ENCODE results near the gene ZNF292. TPM values are rescaled to one million over a fixed set of nuclear protein-coding genes. Genes with fewer than 3 reads are reported as not detected.
A peak's percentile ranks its signal among the peaks of the same experiment; 100 is the strongest.
"Not testable (repeated sequence)": the region's sequence is repeated elsewhere in the genome, so short reads cannot be mapped to it uniquely, and the experiment has no call there.

The ZNF292 gene
- total RNA-seq: 10 to 100 TPM; 42.6 to 45.9 TPM

GRCh38 chr6:87154993-87155841 is at the start of gene ZNF292:
Gene ZNF292 (plus strand): TSS chr6:87155565. CDS start chr6:87155592, 27 bp downstream.
- DNase-seq: peak; percentile 98
- Mint-ChIP-seq H3K9me3 (no peaks in the 10 kb centered on the region), H3K4me3 (peak within 1 kb of the TSS; percentile 83), H3K27me3 (peaks cover 4% of the 10 kb centered on the region), H3K4me1 (peaks cover 35% of the 10 kb centered on the region), H3K27ac (peak within 1 kb of the TSS; percentile 95), H3K36me3 (peaks cover 25% of the 10 kb centered on the region)

DNA sequence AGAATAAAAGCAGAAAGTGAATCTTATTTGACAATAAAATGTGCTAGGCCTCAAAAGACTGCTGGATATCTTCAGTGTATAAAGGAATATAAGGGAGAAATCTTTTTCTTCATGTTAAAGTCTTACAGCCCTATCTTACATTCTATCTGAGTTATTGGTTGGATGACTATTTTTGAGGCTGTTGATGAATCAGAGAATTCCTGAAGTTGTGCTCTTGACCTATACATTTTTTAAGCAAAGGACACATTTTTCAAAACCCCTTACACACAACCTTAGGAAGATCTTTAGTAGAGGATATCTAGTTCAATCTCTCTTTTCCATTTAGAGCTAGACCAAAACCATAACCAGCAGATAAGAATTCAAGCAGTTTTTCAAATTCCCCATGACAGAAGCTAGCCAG is 49.5 kb upstream of the ZNF292 start:
- Mint-ChIP-seq H3K4me1 (no peaks in the 10 kb centered on the region), H3K4me3 (no peak overlapping the region), H3K27me3 (peaks cover 5% of the 10 kb centered on the region), H3K27ac (no peak overlapping the region), H3K9me3 (no peaks in the 10 kb centered on the region), H3K36me3 (no peaks in the 10 kb centered on the region)
- DNase-seq: no peak

DNA sequence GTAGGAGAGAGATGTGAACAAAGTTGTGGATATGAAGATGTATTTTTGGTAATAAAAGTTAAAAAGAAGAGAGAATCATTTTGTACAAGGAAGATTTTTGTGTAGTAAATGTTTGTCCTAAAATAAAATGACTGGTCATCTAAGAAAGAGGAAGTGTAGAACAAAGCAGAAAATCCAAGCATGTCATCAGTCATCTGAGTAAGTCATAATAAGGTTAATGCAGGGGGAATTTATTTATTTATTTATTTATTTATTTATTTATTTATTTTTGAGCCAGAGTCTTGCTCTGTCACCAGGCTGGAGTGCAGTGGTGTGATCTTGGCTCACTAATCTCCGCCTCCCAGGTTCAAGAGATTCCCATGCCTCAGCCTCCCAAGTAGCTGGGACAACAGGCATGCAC is 44.7 kb upstream of the ZNF292 start:
- Mint-ChIP-seq H3K27me3 (peaks cover 8% of the 10 kb centered on the region), H3K36me3 (no peaks in the 10 kb centered on the region), H3K4me3 (no peak overlapping the region), H3K27ac (no peak overlapping the region), H3K9me3 (no peaks in the 10 kb centered on the region), H3K4me1 (no peaks in the 10 kb centered on the region)
- no peak for DNase-seq

DNA sequence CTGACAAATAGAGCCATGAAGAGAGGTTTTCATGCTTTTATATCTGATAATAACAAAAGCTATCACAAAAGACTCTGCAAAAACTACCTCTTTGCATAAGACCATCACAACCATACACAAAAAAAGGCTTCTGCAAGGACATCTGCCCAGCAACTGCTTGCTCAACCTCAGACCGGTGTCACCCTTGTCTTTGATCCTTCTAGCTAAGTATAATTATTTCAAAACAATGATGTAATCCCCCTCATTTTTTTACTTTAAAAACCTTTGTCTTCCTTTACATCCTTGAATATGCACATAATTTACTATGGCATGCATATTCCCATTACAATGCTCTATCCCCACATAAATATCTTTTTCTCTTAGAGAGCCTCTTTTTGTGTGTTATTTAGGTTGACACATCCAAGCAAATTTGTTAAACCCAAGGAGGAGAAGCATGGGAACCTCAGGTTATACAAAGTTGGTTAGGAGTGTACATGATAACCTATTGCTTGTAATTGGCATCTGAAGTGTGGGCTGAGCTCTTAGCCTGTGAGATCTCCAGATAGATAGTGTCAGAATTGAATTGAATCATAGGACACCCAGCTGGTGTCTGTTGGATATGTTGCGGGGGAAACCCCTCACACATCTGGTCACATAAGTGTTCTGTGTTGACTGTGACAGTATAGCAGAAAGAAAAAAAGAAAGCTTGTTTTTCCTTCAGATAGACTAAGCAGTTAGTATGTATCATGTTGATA is 39.8 kb upstream of the ZNF292 start:
- no peaks in the 10 kb centered on the region for H3K36me3 Mint-ChIP-seq
- peaks cover 11% of the 10 kb centered on the region for H3K27me3 Mint-ChIP-seq
- no peaks in the 10 kb centered on the region for H3K9me3 Mint-ChIP-seq
- no peak overlapping the region for H3K27ac Mint-ChIP-seq
- no peak for DNase-seq
- no peaks in the 10 kb centered on the region for H3K4me1 Mint-ChIP-seq
- no peak overlapping the region for H3K4me3 Mint-ChIP-seq

- no peaks in the 10 kb centered on the region for H3K4me1 Mint-ChIP-seq
- no peak overlapping the region for H3K4me3 Mint-ChIP-seq
- H3K27me3 Mint-ChIP-seq: peaks cover 15% of the 10 kb centered on the region
- no peak overlapping the region for H3K27ac Mint-ChIP-seq
- no peak for DNase-seq
- H3K9me3 Mint-ChIP-seq: no peaks in the 10 kb centered on the region
- no peaks in the 10 kb centered on the region for H3K36me3 Mint-ChIP-seq
Measured at GRCh38 chr6:87116922-87117321, 38.4 kb upstream of the ZNF292 start.

DNA sequence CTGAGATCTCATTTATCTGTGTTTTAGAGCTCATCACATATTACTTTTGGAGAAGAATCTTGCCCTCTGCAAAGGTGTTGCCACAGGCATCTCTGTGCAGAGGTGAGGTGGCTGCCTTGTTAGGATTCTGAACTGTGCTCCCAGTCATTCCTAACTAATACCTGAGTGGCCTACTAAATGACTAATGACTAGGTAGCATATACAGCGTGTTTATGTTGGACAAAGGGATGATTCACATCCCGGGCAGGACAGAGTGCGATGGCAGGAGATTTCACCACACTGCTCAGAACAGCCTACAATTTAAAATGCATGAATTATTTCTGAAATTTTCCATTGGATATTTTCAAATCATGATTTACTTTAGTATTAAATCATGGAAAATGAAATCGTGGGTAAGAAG is 37.3 kb upstream of the ZNF292 start:
- Mint-ChIP-seq H3K27me3 (peaks cover 20% of the 10 kb centered on the region), H3K36me3 (no peaks in the 10 kb centered on the region), H3K27ac (no peak overlapping the region), H3K4me3 (no peak overlapping the region), H3K4me1 (no peaks in the 10 kb centered on the region), H3K9me3 (no peaks in the 10 kb centered on the region)
- DNase-seq: no peak

- peaks cover 39% of the 10 kb centered on the region for H3K27me3 Mint-ChIP-seq
Measured at GRCh38 chr6:87122477-87122876, 32.9 kb upstream of the ZNF292 start.

GRCh38 chr6:87124074-87124473 is 31.3 kb upstream of the ZNF292 start:
- Mint-ChIP-seq H3K4me1 (no peaks in the 10 kb centered on the region), H3K27ac (no peak overlapping the region), H3K27me3 (peaks cover 39% of the 10 kb centered on the region), H3K4me3 (no peak overlapping the region), H3K9me3 (no peaks in the 10 kb centered on the region), H3K36me3 (no peaks in the 10 kb centered on the region)
- no peak for DNase-seq

More at GRCh38 chr6:87122477-87122876, 32.9 kb upstream of the ZNF292 start:
- DNase-seq: no peak
- Mint-ChIP-seq H3K27ac (no peak overlapping the region), H3K36me3 (no peaks in the 10 kb centered on the region), H3K4me1 (no peaks in the 10 kb centered on the region), H3K4me3 (no peak overlapping the region), H3K9me3 (no peaks in the 10 kb centered on the region)

- Mint-ChIP-seq H3K36me3 (no peaks in the 10 kb centered on the region), H3K27me3 (peaks cover 31% of the 10 kb centered on the region), H3K9me3 (no peaks in the 10 kb centered on the region), H3K4me3 (no peak overlapping the region), H3K27ac (no peak overlapping the region), H3K4me1 (no peaks in the 10 kb centered on the region)
- DNase-seq: no peak
Measured at GRCh38 chr6:87126501-87126900, 28.9 kb upstream of the ZNF292 start.

DNA sequence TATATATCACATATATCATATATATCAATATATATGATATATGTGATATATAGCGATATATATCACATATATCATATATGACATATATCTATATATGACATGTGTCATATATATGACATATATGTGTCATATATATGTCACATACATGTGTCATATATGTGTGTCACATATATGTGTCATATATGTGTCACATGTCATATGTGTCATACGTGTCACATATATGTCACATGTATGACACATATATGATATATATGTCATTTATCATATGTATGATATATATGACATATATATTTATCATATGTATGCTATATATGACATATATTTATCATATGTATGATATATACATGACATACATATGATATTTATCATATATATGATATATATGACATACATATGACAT is 27.6 kb upstream of the ZNF292 start:
- no peaks in the 10 kb centered on the region for H3K9me3 Mint-ChIP-seq
- no peak overlapping the region for H3K4me3 Mint-ChIP-seq
- no peak for DNase-seq
- H3K27me3 Mint-ChIP-seq: peaks cover 22% of the 10 kb centered on the region
- no peaks in the 10 kb centered on the region for H3K4me1 Mint-ChIP-seq
- H3K36me3 Mint-ChIP-seq: no peaks in the 10 kb centered on the region
- H3K27ac Mint-ChIP-seq: no peak overlapping the region

DNA sequence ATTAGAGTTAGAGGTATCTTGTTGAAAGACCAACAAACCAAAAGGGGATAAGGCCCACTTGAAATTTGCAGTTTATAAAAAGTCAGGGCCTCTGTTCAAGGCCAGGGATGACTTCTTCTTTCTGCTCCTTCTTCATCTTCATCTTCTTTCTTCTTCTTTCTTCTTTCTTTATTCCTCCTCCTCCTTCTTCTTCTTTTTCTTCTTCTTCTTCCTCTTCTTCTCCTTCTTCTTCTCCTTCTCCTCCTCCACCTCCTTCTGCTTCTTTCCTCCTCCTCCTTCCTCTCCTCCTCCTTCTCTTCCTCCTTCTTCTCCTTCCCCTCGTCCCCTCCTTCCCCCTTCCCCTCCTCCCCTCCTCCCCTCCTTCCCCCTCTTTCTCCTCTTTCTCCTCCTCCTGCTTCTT is 18.4 kb upstream of the ZNF292 start:
- DNase-seq: no peak
- Mint-ChIP-seq H3K27ac (no peak overlapping the region), H3K27me3 (peaks cover 18% of the 10 kb centered on the region), H3K4me3 (no peak overlapping the region), H3K36me3 (no peaks in the 10 kb centered on the region), H3K9me3 (no peaks in the 10 kb centered on the region), H3K4me1 (peaks cover 2% of the 10 kb centered on the region)

- H3K27me3 Mint-ChIP-seq: peaks cover 27% of the 10 kb centered on the region
- no peak for DNase-seq
- H3K9me3 Mint-ChIP-seq: no peaks in the 10 kb centered on the region
- H3K27ac Mint-ChIP-seq: no peak overlapping the region
- H3K36me3 Mint-ChIP-seq: no peaks in the 10 kb centered on the region
- peaks cover 2% of the 10 kb centered on the region for H3K4me1 Mint-ChIP-seq
- no peak overlapping the region for H3K4me3 Mint-ChIP-seq
Measured at GRCh38 chr6:87139236-87139635, 16.1 kb upstream of the ZNF292 start.

- H3K27ac Mint-ChIP-seq, H3K9me3 Mint-ChIP-seq, H3K36me3 Mint-ChIP-seq, DNase-seq, H3K4me1 Mint-ChIP-seq, H3K4me3 Mint-ChIP-seq: not testable (repeated sequence)
- H3K27me3 Mint-ChIP-seq: peaks cover 30% of the 10 kb centered on the region
Measured at GRCh38 chr6:87139927-87140326, 15.4 kb upstream of the ZNF292 start.

DNA sequence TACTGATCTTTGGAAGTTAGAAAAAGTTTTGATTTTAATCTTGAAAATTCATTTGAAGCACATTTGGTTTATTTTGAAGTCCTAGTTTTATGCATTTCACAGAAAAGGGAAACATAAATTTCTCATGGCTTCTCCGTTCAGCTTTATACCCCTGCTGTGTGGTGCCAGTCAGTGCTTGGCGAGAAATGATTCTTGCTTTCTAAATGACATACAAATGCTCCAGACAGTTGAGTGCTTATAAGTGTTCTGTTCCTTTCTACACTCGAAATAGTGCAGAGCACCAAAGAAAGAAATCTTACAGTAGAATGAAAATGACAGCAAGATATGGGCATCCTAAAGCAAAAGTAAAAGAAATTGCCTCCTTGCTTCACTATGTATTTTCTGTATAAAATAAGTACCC is 9.0 kb upstream of the ZNF292 start:
- Mint-ChIP-seq H3K4me1 (peaks cover under 1% of the 10 kb centered on the region), H3K36me3 (no peaks in the 10 kb centered on the region), H3K27ac (no peak overlapping the region), H3K27me3 (peaks cover 21% of the 10 kb centered on the region), H3K4me3 (no peak overlapping the region), H3K9me3 (no peaks in the 10 kb centered on the region)
- no peak for DNase-seq

DNA sequence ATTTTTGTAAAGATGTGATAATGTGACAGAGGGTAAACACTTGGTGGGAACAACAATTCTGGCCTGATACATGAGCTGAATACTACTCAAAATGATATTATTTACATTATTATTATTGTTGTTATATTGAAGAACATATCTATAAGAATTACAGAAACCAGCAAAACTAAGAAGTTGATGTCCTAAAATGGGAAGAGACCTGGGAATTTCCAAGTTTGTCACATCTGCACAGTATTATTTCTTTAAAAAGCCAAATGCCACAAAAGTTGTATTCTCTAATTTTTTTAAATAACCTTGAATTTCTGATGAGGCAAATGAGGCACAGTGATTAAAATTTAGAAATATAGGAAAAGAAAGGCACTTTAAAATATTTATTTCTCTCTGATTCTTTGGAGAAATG is 5.0 kb upstream of the ZNF292 start:
- Mint-ChIP-seq H3K9me3 (no peaks in the 10 kb centered on the region), H3K27ac (no peak overlapping the region), H3K4me1 (peaks cover 19% of the 10 kb centered on the region), H3K27me3 (peaks cover 7% of the 10 kb centered on the region), H3K36me3 (peaks cover under 1% of the 10 kb centered on the region), H3K4me3 (no peak overlapping the region)
- DNase-seq: no peak

GRCh38 chr6:87151471-87151780 is 3.9 kb upstream of the ZNF292 start:
- H3K4me1 Mint-ChIP-seq: peaks cover 19% of the 10 kb centered on the region
- peak overlapping the region; percentile 97 for H3K27ac Mint-ChIP-seq
- no peaks in the 10 kb centered on the region for H3K9me3 Mint-ChIP-seq

More at GRCh38 chr6:87151471-87151780, 3.9 kb upstream of the ZNF292 start:
- no peak for DNase-seq
- Mint-ChIP-seq H3K27me3 (peaks cover 7% of the 10 kb centered on the region), H3K4me3 (peak overlapping the region; percentile 83), H3K36me3 (peaks cover 8% of the 10 kb centered on the region)

All from activated naive CD8-positive, alpha-beta T cell treated with anti-CD3 and anti-CD28 coated beads for 36 hours (primary cell).